Fibroblast of skin of left quadriceps (primary cell): ENCODE measurements around the gene ZNF664.

Experiments
- DNase-seq, 2 experiments: peaks; one replicate each; pipeline ENCODE4 v3.0.0-alpha.2; 2013; ENCODE audit warnings: low read depth in 2 of 2

ZNF664 gene

DNA sequence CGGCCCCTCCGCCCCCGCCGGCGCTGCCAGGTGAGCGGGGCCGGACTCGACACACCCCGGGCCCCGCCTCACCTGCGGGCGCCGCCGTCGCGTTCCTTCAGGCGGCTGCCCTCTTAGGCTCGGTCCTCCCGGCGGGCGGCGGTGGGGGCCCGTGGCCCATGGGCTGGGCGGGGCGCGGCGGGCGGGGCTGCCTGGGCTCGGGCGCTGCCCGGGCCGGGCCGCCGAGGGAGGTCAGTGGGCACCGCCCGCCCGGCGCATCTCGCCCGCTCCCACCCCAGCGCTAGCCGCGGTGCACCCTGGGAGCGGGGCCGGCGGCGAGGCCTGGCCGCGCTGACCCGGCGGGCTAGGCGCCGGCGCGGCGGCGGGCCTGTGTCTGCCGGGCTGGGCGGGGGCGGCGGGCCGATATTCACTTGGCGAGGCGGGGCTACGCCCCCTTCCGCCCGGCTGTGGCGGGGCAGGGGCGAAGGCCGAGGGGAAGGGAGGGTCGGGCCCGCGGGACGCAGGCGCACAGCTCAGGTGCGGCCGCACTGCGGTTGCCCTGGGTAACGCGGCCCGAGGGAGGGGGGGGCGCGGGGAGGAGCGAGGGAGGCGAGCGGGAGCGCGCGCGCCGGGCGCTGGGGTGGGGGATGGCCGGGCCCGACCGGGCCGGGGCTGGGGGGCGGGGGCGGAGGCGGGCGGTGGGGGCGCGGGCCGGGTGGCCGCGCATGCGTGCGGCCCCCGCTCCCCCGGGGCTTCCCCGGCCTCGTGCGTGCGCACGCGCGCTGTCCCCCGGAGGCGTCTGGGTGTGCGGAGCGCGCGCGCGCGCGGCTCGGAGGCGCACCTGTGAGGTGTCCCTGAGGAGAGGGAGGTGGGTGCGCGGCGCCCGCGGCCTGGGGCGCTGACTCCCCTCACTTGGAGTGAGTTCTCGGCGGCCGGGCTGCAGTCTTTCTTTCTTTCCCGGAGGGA is at the start of gene ZNF664, which contains the start of gene CCDC92:
Gene ZNF664, plus strand, starts transcription at position 759 of the 945 bp plus-strand sequence. CDS start 38,930 bp downstream, outside the sequence.
Gene CCDC92, minus strand, starts transcription at position 375 of the 945 bp plus-strand sequence. CDS start 28,526 bp downstream, outside the sequence.
- DNase-seq, result peak; percentile 82 to 85

DNA sequence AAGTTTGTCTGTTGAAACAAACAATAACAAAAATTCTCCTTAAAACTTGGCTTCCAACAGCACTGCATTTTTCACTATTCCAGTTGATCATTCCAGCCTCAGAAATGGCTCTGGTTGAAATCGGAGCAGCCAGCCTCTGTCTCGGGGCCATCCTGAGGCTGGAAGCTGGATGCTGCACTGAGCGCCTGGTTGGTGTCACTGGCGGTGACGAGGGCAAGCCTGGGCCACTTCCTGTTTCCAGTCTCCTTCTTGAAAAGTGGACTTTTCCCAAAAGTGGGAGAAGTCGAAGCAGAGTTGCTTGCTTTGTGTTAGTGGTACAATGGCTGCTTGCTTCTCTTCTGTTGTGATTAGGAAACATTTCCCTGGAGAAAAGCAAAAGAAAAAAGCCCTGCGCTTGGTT is 49.1 kb upstream of the ZNF664 start:
- no peak for DNase-seq

DNA sequence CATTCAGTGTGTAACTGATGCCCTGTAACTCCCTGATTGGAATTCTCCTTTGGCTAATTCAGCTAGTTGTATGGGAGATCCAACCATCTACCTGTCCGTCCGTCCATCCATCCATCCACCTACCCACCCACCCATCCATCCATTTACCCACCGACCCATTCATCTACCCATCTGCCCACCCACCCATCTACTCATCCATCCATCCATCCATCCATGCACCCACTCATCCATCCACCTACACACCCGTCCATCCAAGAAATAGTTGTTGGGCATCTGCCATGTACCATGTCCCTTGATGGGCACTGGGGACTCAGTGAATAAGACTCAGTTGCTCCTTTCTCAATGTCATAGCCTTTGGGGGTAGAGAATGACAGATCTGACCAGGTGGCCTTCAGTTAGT is 48.5 kb upstream of the ZNF664 start:
- no peak for DNase-seq

DNA sequence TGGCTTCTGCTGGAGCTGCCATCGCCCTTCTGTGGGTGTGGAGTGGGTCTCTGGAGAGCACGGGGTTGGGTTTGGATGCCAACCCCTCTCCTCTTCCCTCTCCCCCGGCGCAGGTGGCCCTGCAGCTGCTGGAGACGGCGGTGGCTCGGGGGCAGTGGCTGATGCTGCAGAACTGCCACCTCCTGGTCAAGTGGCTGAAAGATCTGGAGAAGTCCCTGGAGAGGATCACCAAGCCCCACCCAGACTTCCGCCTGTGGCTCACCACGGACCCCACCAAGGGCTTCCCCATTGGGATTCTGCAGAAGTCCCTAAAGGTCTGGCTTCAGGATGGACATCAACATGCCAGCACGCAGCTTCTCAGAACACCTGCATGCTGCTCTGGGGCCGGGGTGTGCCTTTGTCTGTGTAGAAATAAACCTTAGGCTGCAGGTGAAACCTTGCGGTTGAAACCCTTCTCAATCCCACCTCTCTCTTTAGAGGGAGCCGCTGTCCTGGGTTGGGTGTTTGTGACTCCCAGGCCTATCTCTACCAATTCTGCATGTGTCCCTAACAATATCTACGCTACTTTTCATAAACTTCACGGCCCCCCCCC is 44.6 kb upstream of the ZNF664 start:
- no peak for DNase-seq

DNA sequence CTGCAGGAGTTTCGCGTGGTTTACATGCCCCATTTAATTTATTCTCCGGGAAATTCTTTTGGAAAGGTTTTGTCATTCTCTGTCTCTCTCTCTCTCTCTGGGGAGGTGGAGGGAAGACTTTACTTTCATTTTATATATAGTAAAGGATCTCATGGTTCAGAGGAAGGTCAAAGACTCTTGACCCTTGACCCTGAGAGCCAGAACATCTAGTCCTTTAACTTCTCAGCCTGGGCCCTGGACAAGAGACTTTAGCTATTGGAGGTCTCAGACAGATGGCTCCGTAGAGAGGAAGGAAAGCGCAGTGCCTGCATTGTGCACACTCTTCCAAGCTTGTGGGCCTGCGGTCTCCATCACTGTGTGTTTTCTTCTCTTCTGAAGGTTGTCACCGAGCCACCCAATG is 44.1 kb upstream of the ZNF664 start:
- no peak for DNase-seq

DNA sequence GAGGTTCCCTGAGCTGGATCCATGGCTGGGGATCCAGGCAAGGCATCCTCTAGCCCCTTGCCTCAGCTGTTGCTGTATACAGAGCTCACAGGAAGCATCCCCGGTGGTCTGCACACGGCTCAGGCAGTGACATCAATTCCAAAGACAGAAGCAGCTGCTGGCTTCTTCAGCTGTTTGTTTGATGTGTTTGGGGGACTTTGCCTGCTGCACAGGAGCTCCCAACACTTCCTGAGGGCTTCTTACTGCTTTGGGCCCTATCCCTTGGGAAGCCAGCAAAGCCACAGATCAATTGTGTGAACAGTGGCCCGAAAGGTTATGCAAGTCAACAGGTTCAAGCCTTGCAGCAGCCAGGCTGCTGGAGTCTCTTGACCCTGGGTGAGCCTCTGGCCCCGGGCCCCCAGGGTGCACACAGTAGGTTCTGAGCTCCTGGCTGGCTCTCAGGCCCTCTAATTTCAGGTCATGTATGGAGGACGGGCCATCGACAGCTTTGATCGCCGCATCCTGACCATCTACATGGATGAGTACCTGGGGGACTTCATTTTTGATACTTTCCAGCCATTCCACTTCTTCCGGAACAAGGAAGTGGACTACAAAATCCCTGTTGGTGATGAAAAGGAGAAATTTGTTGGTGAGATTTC is 43.0 kb upstream of the ZNF664 start:
- no peak for DNase-seq

DNA sequence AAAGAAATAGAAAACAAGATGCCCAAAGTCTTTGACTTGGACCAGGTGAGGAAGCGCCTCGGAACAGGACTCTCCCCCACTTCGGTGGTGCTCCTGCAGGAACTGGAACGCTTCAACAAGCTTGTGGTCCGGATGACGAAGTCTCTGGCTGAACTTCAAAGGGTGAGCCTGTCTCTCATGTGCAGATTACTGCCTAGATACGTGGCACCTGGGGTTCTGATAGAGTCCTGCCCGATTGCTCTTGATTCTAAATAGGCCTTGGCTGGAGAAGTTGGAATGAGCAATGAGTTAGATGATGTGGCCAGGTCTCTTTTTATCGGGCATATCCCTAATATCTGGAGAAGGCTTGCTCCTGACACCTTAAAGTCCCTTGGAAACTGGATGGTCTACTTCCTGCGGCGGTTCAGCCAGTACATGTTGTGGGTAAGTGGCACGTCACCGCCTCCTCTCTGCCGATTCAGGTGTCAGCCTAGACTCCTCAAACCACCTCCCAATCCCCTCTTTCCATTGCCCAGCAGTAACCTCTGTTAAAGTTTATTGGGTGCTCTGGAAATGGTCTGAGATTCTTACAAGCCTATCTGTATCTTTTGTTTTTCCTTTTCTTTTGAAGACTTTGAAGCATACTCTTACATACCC is 41.2 kb upstream of the ZNF664 start:
- no peak for DNase-seq

DNA sequence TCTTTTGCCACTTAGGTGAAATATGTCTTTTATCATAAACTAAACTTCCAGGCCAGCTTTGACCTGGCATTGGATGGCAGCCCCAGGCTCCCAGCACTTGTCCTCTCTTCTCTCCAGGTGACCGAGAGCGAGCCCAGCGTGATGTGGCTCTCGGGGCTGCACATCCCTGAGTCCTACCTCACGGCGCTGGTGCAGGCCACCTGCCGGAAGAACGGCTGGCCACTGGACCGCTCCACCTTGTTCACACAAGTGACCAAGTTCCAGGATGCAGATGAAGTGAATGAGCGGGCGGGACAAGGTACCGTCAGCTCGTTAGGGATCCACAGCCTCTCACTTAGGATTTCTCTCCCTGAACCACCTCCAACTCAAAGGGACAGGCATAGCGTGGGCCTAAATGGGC is 39.8 kb upstream of the ZNF664 start:
- DNase-seq, result no peak

DNA sequence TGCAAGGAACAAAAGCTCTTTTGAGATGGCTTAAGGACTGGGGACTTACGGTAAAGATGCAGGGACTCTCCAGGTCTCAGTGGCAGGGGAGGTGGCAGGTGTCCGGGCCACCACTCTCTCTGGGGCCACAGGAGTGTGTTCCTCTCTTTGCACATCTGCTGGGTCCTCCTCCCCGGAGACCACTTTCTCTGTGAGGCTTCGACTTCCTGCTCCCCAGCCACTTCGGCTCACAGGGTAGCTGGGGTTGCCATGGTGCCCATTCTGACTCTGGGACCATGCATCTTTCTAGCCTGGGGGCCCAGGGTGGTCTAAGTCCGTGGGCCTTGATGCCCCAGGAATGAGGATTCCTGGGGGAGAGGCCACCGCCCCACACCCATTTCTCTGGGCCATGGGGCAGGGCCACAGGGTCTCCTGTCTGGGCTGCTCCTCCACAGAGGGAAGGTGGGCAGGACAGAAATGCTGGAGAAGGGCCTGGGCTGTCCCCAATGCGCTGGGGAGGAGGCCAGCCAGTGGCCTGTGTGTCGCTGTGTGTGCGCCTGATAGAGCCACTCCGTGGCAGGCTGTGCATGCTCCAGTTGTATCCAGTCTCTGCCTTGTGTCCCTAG is 38.9 kb upstream of the ZNF664 start:
- DNase-seq, result no peak

DNA sequence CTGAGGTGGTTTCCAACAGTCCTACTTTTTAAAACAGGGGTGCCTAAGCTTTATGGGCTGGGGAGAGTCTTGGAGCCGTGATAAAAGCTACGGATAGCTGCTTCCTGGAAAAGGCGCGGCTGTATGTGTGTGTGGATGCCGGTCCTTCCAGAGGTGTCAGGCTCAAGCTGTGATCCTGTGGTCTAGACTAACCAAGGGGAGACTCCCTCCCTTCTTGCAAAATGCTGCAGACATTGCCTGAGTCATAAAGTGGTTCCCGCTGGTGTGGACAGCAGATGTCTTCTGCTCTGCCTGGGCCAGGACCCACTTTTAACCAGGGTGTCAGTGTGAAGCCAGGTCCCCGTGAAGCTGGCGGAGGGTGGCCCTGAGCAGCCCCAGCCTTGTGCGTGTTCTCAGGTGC is 38.2 kb upstream of the ZNF664 start:
- no peak for DNase-seq

DNA sequence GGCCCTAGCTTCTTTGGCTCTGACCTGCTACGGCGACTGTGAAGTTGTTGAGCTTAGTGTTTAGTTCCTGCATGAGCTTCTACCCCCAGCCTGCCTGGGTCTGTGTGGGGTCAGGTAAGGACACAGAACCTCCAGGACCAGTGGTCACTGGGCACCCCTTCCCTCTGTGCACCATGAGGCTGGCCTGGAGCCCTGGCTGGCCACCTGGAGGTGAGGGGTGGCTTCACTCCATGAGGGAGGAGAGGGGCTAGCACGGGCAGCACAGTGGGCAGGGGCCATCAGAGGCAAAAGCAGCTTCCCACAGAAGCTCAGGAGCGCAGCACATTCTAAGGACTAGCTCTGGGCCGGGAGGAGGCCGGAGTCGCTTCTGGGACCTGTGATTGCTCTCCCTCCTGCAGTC is 37.1 kb upstream of the ZNF664 start:
- no peak for DNase-seq

DNA sequence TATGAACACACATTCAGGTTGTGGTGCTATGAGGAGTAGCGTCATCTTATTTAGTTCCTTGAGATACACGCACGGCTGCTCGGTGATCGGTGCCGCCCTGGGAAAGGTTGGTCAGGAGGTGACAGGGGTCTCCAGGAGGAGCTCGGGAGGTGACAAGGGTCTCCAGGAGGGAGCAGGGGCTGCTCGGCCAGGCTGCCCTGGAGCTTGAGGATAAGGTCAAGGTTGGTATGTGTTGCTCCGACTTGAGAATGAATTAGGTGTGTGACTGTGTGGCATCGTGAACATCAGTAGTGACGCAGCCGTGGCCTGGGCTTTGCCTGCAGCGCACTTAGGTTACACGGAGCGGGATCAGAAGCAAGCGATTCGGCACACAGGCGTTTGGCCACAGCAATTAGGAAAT is 36.5 kb upstream of the ZNF664 start:
- DNase-seq, result no peak

DNA sequence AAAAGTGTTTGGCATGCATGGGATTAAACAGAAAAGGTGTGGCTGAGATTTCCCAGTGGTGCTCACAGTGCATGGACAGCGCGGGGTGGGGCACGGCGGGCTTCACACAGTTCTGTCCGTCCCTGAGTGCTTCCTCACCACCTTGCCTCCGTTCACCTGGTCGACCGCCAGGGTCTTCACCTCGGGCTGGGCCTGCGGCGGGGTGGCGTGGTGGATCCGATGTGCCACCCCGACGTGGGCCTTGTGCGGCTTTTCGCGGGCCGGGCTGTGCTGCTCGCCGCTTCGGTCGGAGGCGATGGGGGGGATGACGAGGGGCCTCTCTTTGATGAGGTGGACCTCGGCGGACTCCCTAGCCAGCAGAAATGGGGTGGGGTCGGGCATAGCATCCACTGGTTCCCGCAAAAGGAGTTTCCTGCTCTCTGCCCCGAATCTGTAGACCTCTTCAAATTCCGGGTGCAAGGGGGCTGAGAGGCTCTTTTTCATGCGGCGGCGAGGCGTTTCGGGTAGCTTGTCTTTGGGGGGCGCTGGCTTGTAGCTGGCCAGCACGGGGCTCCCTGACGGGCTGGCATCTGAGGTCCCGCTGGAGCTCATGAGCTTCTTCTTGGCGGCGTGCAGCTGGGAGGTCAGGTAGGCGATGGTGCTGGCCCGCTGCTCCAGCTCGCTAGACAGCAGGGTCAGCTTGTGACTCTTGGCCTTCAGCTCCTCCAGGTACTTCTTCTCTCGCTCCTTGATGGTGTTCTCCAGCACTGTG is 35.9 kb upstream of the ZNF664 start:
- no peak for DNase-seq

DNA sequence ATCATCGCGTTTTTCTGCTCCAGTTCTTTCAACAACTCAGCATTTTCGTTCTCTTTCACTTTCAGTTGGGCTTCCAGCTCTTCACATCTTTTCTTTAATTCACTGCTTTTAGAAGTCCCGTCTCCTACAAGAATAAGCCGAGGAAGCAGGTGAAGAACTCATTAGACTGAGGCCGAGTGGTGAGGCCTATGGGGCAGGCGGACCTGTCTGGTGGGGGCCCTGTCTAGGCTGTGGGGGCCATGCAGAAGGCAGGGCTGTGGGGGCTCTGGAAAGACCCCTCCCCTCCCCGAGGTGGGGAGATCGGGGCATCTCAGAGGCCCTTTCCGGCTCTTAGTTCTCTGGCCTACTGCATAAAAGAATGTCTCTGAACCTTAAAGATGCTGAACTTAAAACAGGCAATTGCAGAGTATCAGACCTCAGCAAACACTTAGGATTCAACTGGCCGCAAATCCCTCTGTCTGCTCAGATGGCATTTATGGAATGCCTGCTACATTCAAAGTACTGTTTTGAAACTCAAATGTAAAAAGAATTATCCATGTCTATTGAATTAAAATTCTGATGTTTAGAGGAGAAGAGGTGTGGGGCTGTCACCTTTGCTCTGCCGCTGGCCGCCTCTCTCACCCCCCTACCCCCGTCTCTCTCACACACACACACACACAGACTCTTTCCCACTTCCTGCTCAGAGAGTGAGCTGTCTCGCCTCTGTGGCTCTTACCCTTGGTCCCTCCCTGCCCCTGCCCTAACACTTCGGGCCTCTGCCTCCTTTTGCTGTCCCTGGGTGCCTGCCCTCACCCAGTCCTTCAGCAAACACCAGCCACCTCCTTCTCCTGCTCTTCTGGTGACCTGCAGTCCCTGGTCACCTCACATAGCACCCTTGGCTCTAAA is 35.1 kb upstream of the ZNF664 start:
- DNase-seq, result no peak

DNA sequence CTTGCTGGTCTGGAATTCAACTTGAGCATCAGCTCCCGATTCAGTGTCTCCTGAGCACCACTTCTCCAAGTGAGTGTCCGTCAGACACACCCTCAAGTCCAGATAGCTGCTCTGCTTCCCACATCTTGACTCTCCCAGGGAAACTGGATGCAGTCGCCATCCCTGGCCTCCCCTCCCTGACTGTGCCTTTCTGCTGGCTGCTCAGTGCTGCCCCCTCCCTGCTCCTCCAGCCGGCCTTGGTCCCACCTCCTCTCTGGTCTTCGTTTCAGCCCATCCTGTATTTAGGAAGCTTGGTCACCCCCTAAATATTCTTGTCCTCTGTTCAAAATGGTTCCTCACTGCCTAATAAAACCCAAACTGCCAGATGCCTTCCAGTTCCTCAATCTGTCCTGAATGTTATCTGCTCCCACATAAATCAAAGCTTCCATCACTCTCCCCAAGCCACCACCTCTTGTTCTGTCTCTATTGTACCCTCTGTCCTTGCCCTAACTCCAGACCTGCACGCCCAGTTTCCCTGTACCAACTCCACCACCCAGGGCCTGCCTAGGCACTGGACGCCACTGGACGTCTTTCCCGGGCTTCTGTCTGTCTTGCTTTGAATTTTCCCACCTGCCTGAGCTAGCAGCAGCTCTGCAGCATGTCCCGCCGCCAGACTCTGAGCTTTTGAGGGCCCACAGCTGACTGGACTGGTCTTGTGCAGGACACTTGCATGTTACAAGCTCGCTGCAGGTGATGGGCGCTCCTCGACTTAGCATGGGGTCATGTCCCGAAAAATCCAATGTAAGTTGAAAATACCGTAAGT is 34.1 kb upstream of the ZNF664 start:
- DNase-seq, result no peak

DNA sequence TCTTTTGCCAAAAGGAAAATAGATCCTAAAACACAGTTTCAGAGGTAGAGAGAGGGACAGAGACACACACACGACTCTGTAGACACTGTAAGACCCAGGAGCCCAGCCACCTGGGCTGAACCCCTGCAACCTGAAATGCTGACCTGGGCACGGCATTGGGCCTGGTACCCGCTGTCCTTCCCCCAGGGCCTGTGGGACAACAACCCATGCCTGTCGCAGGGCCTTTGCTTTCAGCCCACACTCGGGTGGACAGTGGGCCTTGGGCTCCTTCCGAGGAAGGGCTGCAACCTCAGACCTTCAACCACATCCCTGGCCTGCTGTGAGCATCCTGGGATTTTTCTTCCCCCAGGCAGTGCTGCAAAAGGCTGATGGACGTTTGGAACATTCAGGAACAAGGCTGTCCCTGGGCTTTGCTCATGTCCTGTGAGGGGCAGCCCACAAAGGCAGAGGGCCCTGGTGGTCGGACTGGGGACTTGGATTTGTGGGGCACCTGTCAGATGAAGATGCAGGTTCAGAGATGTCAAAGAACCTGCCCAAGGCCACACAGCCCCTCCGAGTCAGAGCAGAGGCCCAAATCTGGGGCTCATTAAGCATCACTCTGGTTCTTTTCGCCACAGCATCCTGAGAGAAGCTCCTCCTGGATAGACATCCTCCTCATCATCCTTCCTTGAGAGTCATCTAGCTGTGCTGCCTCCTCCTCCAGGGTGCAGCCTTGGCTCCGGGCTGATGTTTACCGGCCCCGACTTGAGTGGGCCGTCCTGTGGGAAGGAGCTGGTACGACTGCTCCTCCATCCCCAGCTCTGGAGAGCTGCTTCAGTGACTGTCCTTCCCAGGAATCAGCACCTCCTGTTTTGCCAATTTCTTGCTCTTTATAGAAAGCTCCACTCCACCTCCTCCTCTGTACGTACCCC is 33.0 kb upstream of the ZNF664 start:
- DNase-seq, result no peak

DNA sequence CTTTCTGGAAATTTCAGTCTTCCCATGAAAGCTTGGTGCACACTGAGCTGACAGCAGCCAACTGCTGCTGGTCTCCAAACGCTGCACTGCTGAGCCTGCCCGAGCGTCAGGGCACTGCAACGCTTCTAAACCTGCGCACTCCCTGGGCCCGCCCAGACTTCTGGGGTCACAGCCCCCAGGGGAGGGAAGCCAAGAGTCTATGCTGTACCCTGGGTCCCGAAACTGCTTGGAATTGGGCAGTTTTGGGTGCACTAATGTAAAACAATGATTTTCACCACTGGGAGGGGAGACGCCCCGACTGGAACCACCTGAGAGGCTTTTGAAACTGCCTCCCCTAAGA is 32.4 kb upstream of the ZNF664 start:
- DNase-seq, result no peak

DNA sequence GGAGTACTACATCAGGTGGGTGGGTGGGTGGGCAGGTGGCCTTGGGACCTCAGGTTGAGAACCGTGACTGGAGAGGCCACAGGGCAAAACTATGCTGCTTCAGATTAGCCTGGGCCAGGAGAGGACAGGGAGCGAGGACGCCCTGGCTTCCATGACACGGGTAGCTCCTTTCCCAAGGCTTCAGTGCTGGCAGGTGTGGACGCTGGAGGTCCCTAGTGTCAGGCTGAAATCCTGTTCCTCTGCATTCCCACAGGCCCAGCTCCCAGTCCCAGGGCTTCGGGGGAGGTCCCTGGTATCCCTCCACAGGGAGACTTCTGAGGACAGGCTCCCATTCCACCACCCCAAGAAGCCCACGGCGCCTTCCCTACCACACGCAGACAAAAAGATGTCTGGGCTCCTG is 32.0 kb upstream of the ZNF664 start:
- DNase-seq, result no peak
